Urothelium cell line (cell line): Measurements from ENCODE around the gene PNPLA1.
A peak's percentile ranks its signal among the peaks of the same experiment; 100 is the strongest.

Source experiments
- DNase-seq: peaks from one replicate; pipeline ENCODE4 v3.0.0; 2011; ENCODE audit warnings: low spot score, mixed read lengths
- FAIRE-seq: peaks from 2 replicates; lab custom pipeline; 2011; peaks lifted over from hg19 to GRCh38; lab: Jason Lieb, UNC

Gene PNPLA1

GRCh38 chr6:36350681-36351571 lies 81.1 kb downstream of the PNPLA1 start:
- FAIRE-seq, result peak; percentile 63

GRCh38 chr6:36352477-36353157 lies 82.8 kb downstream of the PNPLA1 start:
- DNase-seq (no peak), FAIRE-seq (no peak)

More at GRCh38 chr6:36350681-36351571, 81.1 kb downstream of the PNPLA1 start:
- DNase-seq, result peak; percentile 54

DNA sequence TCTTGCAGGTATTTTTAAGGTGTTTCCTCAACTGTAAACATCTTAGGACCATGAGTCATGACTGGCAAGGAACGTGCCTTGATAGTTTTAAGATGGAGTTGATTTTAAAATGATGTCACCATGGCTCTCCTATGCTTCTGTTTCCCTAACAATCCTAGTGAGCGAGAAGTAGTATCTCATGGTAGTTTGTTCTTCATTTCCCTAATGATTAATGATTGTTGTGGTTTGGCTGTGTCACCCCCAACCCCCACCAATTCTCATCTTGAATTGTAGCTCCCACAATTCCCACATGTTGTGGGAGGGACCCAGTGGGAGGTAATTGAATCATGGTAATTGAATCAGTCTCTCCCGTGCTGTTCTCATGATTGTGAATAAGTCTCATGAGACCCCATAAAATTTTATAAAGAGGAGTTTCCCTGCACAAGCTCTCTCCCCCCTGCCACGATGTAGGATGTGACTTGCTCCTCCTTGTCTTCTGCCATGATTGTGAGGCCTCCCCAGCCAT lies 83.6 kb downstream of the PNPLA1 start:
- FAIRE-seq (no peak), DNase-seq (no peak)

- FAIRE-seq (no peak), DNase-seq (no peak)
Observed at GRCh38 chr6:36355819-36356218, 86.0 kb downstream of the PNPLA1 start.

- DNase-seq (no peak), FAIRE-seq (no peak)
Observed at GRCh38 chr6:36357872-36358225, 88.0 kb downstream of the PNPLA1 start.
